ENCODE measurements around the gene PSME2. TPM values are rescaled to one million over a fixed set of nuclear protein-coding genes. Genes with fewer than 3 reads are reported as not detected.

Gene PSME2
- total and polyA plus RNA-seq, 10 of the 15 experiments (the other 5 are each of a cell fraction or from before 2014, with no cell fraction given): 510 to 3,542 (median 913) TPM

DNA sequence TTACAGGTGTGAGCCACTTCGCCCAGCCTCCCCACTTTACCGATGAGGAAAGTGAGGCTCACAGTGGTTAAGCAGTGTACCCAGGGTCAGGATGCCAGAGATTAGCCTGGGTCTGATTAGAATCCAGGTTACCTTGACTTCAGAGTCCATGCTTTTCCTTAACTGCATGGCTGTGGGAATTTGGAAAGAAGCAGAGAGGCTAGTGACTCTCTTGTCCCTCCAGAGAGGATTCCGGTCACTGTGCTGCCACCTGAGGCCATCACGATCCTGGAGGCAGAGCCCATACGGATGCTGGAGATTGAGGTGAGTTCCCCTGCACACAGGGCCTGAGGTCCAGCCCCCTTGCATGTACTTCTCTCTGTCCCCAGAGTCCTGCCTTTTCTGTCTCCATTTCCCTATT lies 30.2 kb upstream of the PSME2 start (continued):
- TF ChIP-seq CREM (IDR thresholded peaks at IDR 0.05; ENCODE audit: low read depth) (no peak), SREBF2 (IDR thresholded peaks at IDR 0.05; ENCODE audit: low read length) (no peak), CHD2 (IDR thresholded peaks at IDR 0.05; ENCODE audit: borderline replicate concordance, low read depth, low read length) (no peak), HCFC1 (IDR thresholded peaks at IDR 0.05; ENCODE audit: low read length) (no peak), IRF5 (IDR thresholded peaks at IDR 0.05; ENCODE audit: borderline replicate concordance) (no peak), IRF4 (IDR thresholded peaks at IDR 0.05; ENCODE audit: low read depth, low read length) (no peak), ELK1 (IDR thresholded peaks at IDR 0.05; ENCODE audit: low read depth, low read length) (no peak), IKZF1 (conservative IDR thresholded peaks at IDR 0.05) (no peak), POLR2AphosphoS2 (IDR thresholded peaks at IDR 0.05; ENCODE audit: low read depth, low read length) (no peak)

GRCh38 chr14:24172871-24173281 lies 26.5 kb upstream of the PSME2 start:
- H4K20me1 ChIP-seq (ENCODE audit: control insufficient read depth, insufficient read depth): no peaks in the 10 kb centered on the region
- no TSS peak for BruUV-seq (replicated peaks)
- no peak overlapping the region for H2AFZ ChIP-seq (ENCODE audit: control insufficient read depth, low read depth, low read length)
- peak overlapping the region; percentile 69; the same call in 1 of the 2 replicates for H3K9ac ChIP-seq (ENCODE audit: control insufficient read depth, insufficient read depth, low read length)
- DNase-seq (ENCODE audit: low read depth, low spot score) (no peak), ATAC-seq (no peak), FAIRE-seq (no peak)
- H3K4me2 ChIP-seq (ENCODE audit: control insufficient read depth, insufficient read depth): peak overlapping the region; percentile 68
- H3K27me3 ChIP-seq (replicated peaks in 1 of 2; ENCODE audit: control insufficient read depth in 2 of 2, insufficient read depth in 2 of 2, low read length in 1 of 2): no peaks in the 10 kb centered on the region
- peaks cover 4 to 6% of the 10 kb centered on the region in 2 experiments; a peak in 3 of 4 replicates for H3K36me3 ChIP-seq (ENCODE audit: control insufficient read depth in 2 of 2, insufficient read depth in 2 of 2, low read length in 1 of 2)
- intact Hi-C loops (cut with micrococcal nuclease; ENCODE audit: unreplicated experiment): no loop called here
- no peak overlapping the region; the same call in 1 of the 2 replicates for H3K27ac ChIP-seq (ENCODE audit: control insufficient read depth, insufficient read depth)
- H3K4me3 ChIP-seq: peak overlapping the region; percentile 62
- SMC1A ChIA-PET (ENCODE audit: uncharacterized antibody, unreplicated experiment): interaction anchor here (1.0 kb wide), 1 partner anchor 11 kb away, joined by 3 read pairs; the partner anchor contains the start of gene IRF9
- POLR2A ChIA-PET: interaction anchor here (0.6 to 2.8 kb wide), 4 partner anchors 12 to 56 kb away, joined by 3 to 11 read pairs (median 8); partner anchors contain the start of genes IPO4, IRF9 and RNF31
- RAD21 ChIA-PET (ENCODE audit: unreplicated experiment): no interaction called here
- no peaks in the 10 kb centered on the region for H3K4me1 ChIP-seq (ENCODE audit: control insufficient read depth, insufficient read depth, low read length)
- WGBS (ENCODE audit: insufficient coverage, insufficient replicate concordance, low lambda C conversion rate, missing lambda C conversion rate): 87% methylated on average over 20 of the region's 20 CpGs
- in situ Hi-C loops (cut with MboI): no loop called here
- CTCF ChIA-PET: interaction anchor here (0.7 to 1.5 kb wide), 4 partner anchors 12 to 98 kb away, joined by 3 to 4 read pairs (median 3); partner anchors contain the start of genes IRF9 and MDP1
- no peaks in the 10 kb centered on the region for H3K9me3 ChIP-seq (replicated peaks; ENCODE audit: control insufficient read depth, insufficient read depth, low read length)
- peaks cover 6% of the 10 kb centered on the region for H3K79me2 ChIP-seq (ENCODE audit: control insufficient read depth, insufficient read depth, low read length)
- TF ChIP-seq YY1 (IDR thresholded peaks at IDR 0.05; ENCODE audit: low read depth, low read length) (no peak), POLR2AphosphoS2 (IDR thresholded peaks at IDR 0.05; ENCODE audit: low read depth, low read length) (no peak), NFYA (IDR thresholded peaks at IDR 0.05; ENCODE audit: borderline replicate concordance, low read depth, low read length) (no peak), RELB (IDR thresholded peaks at IDR 0.05; ENCODE audit: low read depth) (no peak), POLR2AphosphoS5 (IDR thresholded peaks at IDR 0.05; ENCODE audit: low read length) (peak; percentile 55), GABPA (IDR thresholded peaks at IDR 0.05; ENCODE audit: low read depth) (no peak), PAX5 (IDR thresholded peaks at IDR 0.05; ENCODE audit: borderline replicate concordance, low read depth, low read length) (no peak), POLR2A (IDR thresholded peaks at IDR 0.05; ENCODE audit: low read depth, low read length) (peak; percentile 42)
- TF ChIP-seq, protein P1, sequence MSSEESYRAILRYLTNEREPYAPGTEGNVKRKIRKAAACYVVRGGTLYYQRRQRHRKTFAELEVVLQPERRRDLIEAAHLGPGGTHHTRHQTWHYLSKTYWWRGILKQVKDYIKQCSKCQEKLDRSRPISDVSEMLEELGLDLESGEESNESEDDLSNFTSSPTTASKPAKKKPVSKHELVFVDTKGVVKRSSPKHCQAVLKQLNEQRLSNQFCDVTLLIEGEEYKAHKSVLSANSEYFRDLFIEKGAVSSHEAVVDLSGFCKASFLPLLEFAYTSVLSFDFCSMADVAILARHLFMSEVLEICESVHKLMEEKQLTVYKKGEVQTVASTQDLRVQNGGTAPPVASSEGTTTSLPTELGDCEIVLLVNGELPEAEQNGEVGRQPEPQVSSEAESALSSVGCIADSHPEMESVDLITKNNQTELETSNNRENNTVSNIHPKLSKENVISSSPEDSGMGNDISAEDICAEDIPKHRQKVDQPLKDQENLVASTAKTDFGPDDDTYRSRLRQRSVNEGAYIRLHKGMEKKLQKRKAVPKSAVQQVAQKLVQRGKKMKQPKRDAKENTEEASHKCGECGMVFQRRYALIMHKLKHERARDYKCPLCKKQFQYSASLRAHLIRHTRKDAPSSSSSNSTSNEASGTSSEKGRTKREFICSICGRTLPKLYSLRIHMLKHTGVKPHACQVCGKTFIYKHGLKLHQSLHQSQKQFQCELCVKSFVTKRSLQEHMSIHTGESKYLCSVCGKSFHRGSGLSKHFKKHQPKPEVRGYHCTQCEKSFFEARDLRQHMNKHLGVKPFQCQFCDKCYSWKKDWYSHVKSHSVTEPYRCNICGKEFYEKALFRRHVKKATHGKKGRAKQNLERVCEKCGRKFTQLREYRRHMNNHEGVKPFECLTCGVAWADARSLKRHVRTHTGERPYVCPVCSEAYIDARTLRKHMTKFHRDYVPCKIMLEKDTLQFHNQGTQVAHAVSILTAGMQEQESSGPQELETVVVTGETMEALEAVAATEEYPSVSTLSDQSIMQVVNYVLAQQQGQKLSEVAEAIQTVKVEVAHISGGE (CRISPR knock-in tag; IDR thresholded peaks at IDR 0.05): no peak
